ENCODE data around the gene GSG1L.

Gene GSG1L

DNA sequence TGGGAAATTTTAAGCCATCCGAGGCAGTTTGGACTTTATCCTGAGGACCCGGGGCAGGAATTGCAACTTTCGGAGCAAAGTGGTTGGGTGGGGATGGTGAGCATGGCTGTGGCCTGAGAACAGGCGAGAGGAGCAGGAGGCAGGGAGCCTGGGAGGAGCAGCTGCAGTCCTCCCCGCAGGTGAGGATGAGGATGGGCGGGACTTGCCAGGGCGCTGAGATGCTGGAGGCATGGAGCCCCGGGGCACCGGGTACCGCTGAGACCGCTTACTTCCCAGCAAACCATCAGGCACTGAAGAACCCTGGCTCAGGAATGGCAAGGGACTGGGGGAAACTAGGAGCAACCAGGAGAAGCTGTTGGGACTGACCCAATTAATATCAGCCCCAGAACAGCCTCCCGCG, 210.8 kb downstream of the GSG1L start:
- DNase-seq (ENCODE audit: low read depth, low spot score): no peak

DNA sequence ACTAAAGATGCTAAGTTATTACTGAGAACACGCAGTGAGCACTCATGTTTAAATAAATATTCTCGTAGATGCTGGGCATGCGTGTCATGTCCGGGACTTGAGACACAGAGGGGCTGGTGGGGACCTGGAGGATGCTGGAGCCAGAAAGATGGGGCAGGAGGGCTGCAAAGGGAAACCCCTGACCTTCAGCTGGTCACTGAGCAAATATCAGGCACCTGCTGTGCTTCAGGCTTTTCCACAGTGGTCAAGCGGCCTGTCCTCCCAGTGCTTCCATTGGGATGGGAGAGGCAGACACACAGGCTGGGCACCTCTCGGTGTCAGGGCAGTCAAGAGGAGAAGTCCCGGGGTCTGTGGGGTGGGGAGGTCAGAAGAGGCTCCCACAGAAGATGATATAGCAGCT, 211.4 kb downstream of the GSG1L start:
- DNase-seq (ENCODE audit: low read depth, low spot score): no peak

DNA sequence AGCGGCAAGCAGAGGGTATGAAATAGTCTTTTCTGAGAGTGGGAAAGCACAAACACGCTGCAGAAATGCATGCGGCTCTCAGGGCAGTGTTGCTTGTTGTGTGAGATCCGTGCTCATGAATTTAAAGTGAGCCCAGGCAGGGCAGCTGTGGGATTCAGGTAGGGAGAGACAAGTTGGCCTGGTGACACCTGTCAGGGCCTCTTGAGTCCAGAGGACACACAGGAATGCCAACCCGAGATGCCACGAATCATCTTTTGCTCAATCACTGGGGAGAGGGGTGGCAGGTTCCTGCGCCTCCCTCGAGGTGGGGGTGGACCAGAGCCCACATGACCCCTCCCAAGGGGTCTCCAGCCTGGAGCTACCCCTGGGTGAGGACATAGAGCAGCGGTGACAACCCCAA, 211.9 kb downstream of the GSG1L start:
- no peak for DNase-seq (ENCODE audit: low read depth, low spot score)

DNA sequence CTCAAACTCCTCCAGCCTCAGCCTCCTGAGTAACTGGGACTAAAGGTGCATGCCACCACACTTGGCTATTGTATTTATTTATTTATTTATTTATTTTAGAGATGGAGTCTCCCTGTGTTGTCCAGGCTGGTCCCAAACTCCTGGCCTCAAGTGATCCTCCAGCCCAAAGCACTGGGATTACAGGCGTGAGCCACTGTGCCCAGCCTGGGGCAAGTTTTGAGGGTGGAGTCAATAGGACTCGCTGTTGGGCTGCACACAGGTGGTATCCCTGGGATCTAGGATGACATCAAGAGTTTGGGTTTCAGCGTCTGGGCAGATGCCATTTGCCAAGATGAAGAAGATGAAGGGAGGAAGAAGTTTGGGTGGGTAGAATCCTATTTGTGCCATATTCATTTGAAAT, 213.9 kb downstream of the GSG1L start:
- no peak for DNase-seq (ENCODE audit: low read depth, low spot score)

DNA sequence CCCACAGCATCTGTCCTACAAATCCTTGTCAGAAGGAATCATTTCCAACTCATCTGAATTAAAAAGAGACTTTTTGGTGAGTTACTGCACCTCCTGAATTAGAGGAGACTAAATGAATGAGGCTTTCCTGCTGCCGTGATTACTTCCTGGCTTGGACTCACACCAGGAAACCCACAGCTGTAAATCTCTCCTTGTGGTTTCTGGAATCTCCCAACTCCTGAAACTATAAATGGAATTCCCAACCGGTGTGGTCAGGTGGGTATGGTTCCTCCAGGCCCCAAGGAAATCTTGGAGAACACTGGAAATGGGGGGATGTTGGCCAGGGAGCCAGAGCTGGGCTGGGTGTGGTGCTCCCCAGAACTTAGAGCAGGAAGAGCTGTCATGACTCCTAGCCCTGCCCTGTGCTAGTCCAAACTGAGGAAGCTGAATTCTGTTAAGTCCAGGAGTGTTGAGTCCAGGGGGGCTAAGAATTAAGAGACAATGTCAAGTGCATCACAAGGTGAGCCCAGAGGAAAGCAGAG, 216.4 kb downstream of the GSG1L start:
- no peak for DNase-seq (ENCODE audit: low read depth, low spot score)

DNA sequence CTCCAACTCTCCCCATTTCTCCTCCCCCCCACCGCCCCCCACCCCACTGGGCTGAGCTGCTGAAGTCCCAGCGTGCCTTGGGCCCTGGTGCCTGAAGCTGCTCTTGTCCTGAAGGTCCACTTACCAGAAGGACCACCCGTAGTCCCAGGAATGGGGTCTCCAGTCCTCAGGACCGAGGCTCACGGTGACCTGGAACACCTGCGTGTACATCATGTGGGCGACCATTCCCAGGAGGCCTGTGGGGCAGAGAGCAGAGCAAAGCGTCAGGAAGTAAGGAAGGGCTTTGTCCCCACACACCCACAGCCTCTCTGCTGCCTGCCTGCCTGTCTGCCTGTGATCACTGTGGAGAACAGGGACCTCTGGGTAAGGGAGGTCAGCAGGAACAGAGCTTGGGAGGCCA, 218.7 kb downstream of the GSG1L start:
- no peak for DNase-seq (ENCODE audit: low read depth, low spot score)

DNA sequence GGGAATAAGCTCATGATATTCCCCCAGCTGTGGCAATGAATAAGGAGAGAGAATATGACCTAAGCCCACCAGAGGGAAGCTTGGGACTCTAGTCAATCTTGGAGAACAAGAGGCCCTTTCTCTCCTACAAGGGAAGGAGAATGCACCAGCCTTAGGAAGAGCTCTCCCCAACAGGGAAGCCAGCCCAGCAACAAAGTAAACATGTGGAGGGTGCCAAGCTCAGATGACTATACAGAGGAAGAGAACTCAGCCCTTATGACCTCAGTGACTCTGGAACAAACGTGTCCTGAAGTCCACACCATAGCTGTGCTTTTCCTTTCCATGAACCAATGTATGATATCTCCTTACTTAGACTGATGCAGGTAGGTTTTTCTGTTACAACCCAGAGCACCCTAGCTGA, 219.7 kb downstream of the GSG1L start:
- no peak for DNase-seq (ENCODE audit: low read depth, low spot score)

DNA sequence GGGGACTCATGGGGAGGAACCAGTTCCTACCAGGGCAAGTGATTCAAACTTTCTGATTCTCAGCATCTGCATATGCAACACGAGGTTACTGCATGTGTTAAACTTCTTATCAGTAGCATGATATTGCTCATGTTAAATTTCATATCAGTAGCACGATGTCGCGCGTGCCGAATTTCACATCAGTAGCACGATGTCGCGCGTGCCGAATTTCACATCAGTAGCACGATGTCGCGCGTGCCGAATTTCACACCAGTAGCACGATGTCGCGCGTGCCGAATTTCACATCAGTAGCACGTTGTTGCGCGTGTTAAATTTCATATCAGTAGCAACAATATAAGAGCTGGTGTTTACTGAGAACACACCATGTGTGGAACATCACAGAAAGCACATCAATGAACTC, 221.6 kb downstream of the GSG1L start:
- DNase-seq (ENCODE audit: low read depth, low spot score): no peak

DNA sequence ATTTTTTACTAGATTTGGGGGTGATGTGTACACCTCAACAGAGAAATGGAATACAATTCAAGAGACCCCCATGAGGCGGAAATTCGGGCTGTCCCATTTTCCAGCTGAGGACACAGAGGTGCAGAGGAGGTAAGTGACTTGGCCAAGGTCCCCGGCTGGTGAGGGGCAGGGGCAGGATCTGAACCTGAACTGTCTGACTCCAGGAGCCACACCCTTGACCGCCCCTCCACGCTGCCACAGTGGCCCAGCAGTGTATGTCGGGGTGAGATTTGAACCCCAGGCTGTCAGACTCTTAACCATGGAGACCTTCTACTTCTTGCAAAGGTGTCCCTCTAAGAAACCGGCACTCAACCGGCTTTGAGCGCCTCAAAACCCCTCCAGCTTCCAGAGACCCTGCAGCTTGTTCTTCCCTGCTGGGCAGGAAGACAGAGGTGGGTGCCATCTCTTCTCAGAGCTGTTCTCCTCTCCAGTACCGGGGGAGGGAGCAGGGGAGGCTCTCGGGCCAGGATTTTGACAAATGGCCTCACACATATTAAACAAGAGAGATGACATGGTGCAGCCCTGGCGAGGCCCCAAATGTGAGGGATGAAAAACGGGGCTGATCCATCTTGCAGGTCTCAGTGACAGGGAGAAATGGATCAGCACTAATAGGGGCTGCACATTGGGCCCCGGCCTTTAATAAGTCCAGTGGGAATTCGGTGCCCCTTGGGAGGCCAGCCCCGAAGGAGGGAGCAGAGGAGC, 222.3 kb downstream of the GSG1L start:
- no peak for DNase-seq (ENCODE audit: low read depth, low spot score)

DNA sequence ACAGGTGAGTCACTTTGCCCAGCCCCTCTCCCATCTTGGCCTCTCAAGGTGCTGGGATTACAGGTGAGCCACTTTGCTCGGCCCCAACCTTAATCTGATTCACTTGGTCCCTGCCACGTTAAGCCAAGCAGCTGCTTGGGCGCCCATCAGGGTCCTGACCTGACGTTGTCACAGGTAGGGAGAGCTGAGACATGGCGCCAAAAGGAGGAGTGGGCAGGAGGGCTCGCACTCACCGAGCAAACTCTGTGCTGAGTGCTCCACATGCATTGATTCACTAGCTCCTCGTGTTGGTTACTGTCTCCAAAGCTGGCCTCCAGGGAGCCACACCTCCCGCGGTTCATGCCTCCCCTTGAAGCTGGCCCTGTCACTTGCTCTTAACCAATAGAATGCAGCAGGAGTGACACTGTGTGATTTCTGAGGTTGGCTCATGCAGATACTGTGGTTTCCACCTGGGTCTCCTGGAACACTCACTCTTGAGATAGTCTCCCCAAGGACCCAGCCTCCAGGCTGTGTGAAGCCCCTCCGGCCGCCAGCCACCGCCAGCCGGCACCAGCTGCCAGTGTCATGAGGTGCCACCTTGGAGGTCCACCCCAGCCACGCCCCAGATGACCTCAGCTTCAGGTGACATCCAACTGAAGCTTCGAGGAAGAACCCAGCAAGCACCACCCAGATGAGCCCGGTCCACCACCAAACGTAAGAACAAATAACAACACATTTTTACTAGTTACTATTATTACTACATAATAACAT, 223.0 kb downstream of the GSG1L start:
- DNase-seq (ENCODE audit: low read depth, low spot score): no peak

DNA sequence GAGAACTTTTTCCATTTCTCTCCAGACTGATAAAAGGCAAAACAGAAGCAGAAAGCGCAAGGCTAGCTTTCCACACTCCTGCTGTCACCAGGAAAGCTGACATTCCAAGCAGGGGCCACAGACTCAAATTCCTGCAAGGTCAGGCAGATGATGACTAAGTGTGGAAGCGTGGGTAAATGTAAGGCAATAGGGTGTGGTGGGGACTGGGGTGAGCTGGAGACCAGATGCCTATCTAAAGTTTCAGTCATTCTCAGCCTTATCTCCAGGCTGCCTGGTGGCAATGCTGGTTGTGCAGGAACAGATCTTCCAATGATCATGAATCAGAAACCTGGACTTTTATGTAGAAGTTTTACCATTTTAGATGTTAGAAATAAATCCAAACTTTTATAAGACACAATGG, 224.1 kb downstream of the GSG1L start:
- no peak for DNase-seq (ENCODE audit: low read depth, low spot score)

DNA sequence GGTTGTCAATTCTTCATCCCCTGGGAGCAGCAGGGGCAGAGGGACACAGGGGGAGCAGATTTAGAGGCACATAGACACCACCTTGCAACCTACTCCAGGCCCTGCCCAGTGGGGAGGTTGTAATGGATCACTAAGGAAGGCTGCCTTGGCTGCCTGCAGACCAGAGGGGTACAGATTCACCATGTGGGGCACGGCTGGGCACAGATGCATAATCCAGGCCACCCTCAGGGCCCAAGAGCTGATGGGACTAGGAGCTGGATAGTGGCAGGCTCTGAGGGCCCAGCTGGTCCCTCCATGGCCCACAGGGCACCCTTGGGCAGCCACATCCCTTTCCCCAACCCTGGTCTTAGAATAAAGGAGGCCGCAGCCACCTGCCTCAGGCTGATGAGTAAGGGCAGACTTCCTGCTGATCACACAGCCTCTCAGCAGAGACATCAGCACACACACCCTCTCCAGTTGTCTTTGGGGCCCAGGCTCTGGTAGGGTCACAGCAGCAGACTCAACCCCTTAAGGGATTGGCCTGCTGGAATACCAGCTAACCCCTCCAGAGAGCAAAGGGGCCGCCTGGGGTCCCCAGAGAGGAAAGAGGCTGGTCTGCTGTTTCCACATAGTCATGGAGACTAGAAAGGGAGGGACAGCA, 224.9 kb downstream of the GSG1L start:
- no peak for DNase-seq (ENCODE audit: low read depth, low spot score)

DNA sequence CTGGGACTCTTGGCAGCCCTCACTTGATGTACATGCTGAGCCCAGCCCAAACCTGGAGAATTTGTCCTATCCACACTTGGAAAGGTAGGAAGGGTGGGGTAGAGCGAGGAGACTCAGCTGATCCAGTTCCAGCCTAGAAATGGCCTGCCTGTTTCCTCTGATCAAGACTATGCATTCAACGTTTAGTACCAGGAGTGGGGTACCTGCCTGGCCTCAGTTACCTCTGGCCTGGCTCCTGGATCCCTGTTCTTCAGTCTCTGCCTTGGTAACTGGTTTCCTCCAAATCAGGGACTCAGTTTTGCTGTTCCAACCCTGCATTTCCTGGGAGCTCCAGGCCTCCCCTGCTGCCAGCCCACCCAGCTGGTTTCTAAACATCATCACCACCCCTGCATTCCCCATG, 233.5 kb downstream of the GSG1L start:
- no peak for DNase-seq (ENCODE audit: low read depth, low spot score)

DNA sequence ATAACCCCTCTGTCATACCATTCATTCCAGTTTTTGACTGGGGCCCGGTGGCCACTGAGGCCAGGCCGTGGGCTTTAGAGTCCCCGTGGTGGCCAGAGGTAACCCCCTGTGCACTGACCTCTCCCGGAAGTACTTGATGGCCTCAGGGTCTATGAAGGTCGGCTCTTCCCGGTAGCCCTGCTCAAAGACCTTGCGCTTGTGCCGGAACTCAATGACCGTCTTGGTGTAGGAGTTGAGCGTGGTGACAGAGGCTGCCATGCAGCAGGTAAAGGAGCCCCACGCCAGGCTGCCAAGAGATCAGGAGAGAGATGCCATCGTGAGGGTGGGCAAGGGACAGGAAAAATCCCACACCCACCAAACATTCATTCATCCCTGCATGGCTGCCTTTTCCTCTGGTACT, 234.8 kb downstream of the GSG1L start:
- no peak for DNase-seq (ENCODE audit: low read depth, low spot score)

DNA sequence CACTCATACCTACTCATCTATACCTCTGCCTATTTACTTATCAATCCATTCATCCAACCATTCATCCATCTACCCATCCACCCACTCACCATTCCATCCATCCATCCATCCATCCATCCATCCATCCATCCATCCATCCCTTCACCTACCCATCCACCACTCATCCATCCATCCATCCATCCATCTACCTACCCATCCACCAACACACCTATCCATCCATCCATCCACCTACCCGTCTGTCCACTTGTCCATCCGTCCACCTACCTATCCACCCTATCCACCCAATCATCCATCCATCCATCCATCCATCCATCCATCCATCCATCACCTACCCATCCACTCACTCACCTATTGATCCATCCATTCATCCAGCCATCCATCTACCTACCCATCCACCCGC, 235.7 kb downstream of the GSG1L start:
- DNase-seq (ENCODE audit: low read depth, low spot score): no peak

DNA sequence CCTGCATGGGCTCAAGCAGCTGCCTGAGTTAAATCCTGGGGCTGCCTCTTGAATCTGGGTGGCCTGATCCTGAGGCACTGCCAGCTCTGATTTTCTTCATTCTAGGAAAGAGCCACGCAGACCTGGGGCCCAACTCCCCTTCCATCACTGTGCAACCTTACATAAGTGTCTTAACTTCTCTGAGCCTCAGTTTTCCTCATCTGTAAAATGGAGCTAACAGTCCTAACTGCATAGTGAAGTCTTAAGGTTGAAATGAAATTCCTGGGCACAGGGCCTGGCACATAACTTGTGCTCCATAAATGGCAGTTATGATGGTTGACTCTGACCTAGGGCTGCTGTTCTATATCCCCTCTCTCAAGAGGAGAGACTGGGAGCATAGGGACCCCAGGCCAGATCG, 236.6 kb downstream of the GSG1L start:
- DNase-seq (ENCODE audit: low read depth, low spot score): no peak

DNA sequence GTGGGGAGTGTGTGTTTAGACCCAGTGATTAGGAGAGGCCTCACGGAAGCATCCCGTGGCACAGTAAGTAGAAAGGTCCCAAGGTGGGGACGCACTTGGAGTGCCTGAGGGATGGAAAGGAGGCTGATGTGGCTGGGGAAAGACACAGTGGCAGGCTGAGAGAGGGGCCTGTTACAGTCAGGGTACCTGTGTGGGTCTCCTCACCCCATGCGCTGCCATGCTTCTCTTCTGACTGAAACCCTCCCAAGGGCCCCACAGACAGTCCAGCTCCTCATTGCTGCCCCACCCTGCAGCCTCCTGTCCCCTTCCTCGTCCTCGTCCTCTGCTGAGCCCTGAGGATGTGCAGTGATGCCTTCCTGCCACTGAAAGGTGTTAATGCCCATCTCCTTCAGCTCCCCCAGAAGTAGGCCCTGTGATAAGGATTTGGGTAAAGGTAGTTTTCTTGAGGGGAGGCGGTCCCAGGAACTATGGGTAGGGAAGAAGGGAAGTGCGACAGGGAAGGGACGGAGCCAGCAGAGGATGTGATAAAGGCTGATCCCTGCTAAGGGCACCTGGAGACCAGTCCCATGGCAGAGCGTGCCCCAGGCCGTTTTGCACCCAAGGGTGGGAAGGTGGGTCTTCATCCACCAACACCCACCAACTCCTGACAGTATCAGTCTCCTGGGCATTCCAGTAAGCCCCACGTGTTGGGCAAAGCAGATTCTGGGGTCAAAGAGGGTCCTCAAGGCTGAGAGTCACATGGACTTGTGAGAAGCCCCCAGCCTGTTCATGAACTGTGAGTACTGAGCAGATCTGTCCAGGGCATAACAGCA, 237.2 kb downstream of the GSG1L start:
- no peak for DNase-seq (ENCODE audit: low read depth, low spot score)

DNA sequence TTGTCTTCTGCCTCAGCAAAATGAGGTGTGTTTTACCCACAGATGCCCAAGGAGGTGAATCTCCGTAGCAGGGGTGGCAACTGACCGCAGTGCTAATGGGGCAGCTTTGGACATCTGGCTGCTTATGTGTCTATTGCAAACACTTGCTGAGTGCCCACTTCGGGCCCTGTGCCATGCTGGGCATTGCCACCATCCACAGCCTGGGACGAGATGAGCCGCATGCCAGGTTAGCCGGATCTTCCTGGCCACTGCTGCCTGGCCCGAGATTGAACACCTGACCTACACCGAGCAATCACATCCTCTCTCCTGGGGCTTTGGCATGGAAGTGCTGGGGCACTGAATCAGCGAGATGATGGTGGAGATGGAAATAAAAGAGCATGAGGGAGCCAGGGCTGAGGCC, 238.7 kb downstream of the GSG1L start:
- no peak for DNase-seq (ENCODE audit: low read depth, low spot score)

DNA sequence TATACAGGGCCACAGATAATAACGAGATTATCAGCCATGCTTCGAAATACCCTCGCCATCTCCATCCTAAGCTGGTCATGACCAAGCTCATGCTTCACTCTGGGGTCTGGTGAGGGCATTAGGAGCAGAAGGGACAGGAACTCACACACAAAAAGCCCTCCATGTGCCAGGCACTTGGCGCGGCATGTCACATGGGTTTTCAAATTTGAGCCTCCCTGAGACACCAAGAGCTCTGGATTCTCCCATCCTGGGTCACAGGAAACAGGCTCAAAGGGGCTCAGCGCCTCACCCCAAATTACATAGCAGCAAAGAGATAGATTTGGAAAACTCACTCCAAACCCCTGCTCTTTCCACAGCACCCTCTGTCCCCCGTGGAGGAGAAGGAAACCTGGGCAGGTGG, 239.5 kb downstream of the GSG1L start:
- DNase-seq (ENCODE audit: low read depth, low spot score): no peak

DNA sequence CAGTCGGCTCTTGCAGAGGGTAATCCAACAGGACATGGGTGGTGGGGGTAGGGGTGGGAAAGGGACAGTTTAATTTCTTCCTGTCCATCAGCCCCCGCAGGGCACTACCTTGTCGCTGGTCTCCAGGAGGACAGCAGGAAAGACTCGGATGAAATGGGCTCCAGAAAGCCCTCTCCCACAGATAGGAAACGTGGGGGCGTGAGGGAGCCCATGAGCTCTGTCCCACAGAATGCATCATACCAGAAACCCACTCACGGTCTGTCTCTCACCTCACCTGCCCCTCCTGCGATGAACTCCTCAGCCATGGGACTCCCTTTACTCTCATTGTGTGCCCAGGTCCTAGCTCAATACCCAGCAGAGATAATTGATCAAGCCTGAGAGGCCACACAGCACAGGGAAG, 240.1 kb downstream of the GSG1L start:
- no peak for DNase-seq (ENCODE audit: low read depth, low spot score)

DNA sequence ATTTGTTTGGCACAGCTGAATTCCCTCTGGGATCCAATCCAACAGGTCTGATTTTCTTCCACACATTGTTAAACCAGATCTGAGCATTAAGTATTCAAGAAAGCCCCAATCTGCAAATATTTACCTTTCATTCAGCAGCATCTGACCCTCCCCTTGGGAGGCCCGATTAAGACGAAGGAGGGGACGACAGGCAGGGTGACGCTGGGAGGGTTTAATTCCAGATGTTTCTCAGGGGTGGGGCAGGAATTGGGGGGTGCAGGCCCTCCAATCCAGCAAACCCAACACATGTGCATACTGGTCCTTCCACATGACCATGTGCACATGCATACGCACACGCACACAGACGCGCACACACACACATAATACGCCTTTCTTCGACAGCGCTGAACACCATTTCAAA, 240.5 kb downstream of the GSG1L start:
- no peak for DNase-seq (ENCODE audit: low read depth, low spot score)

DNA sequence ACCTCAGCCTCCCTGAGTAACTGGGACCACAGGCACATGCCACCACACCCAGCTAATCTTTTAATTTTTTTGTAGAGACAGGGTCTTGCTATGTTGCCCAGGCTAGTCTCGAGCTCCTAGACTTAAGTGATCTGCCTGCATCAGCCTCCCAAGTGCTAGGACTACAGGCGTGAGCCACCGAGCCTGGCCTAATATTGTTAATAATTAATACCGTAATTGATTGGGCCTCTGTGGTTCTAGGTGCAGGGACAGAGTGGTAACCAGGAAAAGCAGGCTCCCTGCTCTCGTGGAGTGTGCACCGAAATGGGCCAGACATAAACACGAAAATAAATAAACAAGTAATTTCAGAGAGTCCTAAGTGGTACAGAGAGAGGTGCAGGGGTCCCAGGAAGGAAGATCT, 241.0 kb downstream of the GSG1L start:
- no peak for DNase-seq (ENCODE audit: low read depth, low spot score)

Measured in activated naive CD8-positive, alpha-beta T cell treated with anti-CD3 and anti-CD28 coated beads, Interleukin-2, amount 50 U/mL, for 16 hours (primary cell).